ENCODE measurements around the gene EARS2. TPM values are rescaled to one million over a fixed set of nuclear protein-coding genes. Genes with fewer than 3 reads are reported as not detected.
"Not testable (repeated sequence)": the region's sequence is repeated elsewhere in the genome, so short reads cannot be mapped to it uniquely, and the experiment has no call there.

The EARS2 gene
- polyA plus RNA-seq, 1 donor from 2014 or later, result 22.2 TPM

DNA sequence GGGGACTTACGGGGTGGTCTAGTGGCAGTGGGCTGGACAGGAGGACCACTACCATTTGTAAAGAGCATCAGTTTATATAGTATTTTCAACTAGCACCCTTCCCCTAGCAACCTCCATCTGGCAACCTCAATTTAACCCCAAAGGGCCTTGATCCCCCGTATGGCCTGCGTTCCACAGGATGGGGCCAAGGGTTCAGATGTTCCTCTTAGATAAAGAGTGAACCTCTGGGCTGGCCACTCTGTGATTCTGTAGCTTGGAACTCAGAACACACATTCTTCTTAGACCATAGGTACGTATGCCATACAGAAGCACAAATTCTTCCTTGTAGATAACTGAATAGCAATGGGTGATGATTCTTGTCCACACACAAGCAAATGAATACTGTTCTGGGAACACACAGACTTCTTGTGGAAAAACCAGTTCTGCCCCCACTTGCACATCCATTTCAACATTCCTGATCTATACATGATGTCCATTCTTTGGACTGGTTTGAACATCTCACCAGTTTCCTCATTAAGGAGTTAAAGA is 44.9 kb downstream of the EARS2 start:
- Histone ChIP-seq H4K20me1 (ENCODE audit: insufficient read depth) (no peaks in the 10 kb centered on the region), H3K27ac (ENCODE audit: low read length) (no peak overlapping the region), H3F3A (ENCODE audit: insufficient read depth, low read length, poor library complexity, severe bottlenecking) (peaks cover 3% of the 10 kb centered on the region), H3K79me2 (replicated peaks; ENCODE audit: insufficient read depth, low read length) (peaks cover 21% of the 10 kb centered on the region), H2AFZ (ENCODE audit: low read depth, low read length) (no peak overlapping the region), H3K4me2 (ENCODE audit: low read length) (no peak overlapping the region), H3K4me3 (ENCODE audit: low read length) (no peak overlapping the region), H3K27me3 (ENCODE audit: insufficient read depth, low read depth, low read length) (no peaks in the 10 kb centered on the region), H3K9me3 (ENCODE audit: low read length) (no peaks in the 10 kb centered on the region), H3K9ac (ENCODE audit: low read length) (no peak overlapping the region), H3K36me3 (ENCODE audit: insufficient read depth, low read length) (no peaks in the 10 kb centered on the region), H3K9me2 (ENCODE audit: insufficient read depth, low read length) (no peaks in the 10 kb centered on the region)
- no peak for TF ChIP-seq MXI1 (conservative IDR thresholded peaks at IDR 0.05; ENCODE audit: poor library complexity, severe bottlenecking)
- no peak for TF ChIP-seq EZH2 (IDR thresholded peaks at IDR 0.05; ENCODE audit: borderline replicate concordance, insufficient read depth, low read length, poor library complexity, severe bottlenecking)
- TF ChIP-seq EP300 (conservative IDR thresholded peaks at IDR 0.05; ENCODE audit: poor library complexity, severe bottlenecking), result no peak
- TF ChIP-seq SMC3 (conservative IDR thresholded peaks at IDR 0.05; ENCODE audit: poor library complexity), result no peak
- TF ChIP-seq, protein P1, sequence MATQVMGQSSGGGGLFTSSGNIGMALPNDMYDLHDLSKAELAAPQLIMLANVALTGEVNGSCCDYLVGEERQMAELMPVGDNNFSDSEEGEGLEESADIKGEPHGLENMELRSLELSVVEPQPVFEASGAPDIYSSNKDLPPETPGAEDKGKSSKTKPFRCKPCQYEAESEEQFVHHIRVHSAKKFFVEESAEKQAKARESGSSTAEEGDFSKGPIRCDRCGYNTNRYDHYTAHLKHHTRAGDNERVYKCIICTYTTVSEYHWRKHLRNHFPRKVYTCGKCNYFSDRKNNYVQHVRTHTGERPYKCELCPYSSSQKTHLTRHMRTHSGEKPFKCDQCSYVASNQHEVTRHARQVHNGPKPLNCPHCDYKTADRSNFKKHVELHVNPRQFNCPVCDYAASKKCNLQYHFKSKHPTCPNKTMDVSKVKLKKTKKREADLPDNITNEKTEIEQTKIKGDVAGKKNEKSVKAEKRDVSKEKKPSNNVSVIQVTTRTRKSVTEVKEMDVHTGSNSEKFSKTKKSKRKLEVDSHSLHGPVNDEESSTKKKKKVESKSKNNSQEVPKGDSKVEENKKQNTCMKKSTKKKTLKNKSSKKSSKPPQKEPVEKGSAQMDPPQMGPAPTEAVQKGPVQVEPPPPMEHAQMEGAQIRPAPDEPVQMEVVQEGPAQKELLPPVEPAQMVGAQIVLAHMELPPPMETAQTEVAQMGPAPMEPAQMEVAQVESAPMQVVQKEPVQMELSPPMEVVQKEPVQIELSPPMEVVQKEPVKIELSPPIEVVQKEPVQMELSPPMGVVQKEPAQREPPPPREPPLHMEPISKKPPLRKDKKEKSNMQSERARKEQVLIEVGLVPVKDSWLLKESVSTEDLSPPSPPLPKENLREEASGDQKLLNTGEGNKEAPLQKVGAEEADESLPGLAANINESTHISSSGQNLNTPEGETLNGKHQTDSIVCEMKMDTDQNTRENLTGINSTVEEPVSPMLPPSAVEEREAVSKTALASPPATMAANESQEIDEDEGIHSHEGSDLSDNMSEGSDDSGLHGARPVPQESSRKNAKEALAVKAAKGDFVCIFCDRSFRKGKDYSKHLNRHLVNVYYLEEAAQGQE (IDR thresholded peaks at IDR 0.05; ENCODE audit: borderline replicate concordance), result no peak
- TF ChIP-seq, protein P2, sequence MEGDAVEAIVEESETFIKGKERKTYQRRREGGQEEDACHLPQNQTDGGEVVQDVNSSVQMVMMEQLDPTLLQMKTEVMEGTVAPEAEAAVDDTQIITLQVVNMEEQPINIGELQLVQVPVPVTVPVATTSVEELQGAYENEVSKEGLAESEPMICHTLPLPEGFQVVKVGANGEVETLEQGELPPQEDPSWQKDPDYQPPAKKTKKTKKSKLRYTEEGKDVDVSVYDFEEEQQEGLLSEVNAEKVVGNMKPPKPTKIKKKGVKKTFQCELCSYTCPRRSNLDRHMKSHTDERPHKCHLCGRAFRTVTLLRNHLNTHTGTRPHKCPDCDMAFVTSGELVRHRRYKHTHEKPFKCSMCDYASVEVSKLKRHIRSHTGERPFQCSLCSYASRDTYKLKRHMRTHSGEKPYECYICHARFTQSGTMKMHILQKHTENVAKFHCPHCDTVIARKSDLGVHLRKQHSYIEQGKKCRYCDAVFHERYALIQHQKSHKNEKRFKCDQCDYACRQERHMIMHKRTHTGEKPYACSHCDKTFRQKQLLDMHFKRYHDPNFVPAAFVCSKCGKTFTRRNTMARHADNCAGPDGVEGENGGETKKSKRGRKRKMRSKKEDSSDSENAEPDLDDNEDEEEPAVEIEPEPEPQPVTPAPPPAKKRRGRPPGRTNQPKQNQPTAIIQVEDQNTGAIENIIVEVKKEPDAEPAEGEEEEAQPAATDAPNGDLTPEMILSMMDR (IDR thresholded peaks at IDR 0.05; ENCODE audit: poor library complexity, severe bottlenecking), result no peak
- TF ChIP-seq RAD21 (conservative IDR thresholded peaks at IDR 0.05), result no peak
- no peak for TF ChIP-seq POLR2AphosphoS5 (IDR thresholded peaks at IDR 0.05)
- no peak for TF ChIP-seq TAF1 (IDR thresholded peaks at IDR 0.05; ENCODE audit: low read depth)

DNA sequence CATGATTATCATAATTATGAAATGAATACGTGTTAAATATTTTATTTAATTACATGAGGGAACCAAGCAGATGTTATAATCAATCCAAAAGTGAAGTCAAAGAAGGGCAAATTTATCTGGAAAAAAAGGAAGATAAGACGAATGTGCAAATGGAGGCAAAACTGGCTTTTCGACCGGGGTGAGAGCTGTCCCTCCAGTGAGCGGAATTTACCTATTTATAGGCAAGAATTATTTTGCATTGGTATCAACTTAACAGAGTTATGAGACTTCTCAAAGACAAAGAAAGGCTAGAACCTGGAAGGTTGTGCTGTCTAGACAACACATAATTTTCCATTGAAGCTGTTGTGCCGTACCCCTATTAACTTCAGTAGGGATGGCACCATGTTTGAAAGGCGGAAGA is 45.4 kb downstream of the EARS2 start:
- no peak for TF ChIP-seq EZH2 (IDR thresholded peaks at IDR 0.05; ENCODE audit: borderline replicate concordance, insufficient read depth, low read length, poor library complexity, severe bottlenecking)
- TF ChIP-seq, protein P1 (IDR thresholded peaks at IDR 0.05; ENCODE audit: borderline replicate concordance), result no peak
- H3K9me2 ChIP-seq (ENCODE audit: insufficient read depth, low read length), result no peaks in the 10 kb centered on the region

DNA sequence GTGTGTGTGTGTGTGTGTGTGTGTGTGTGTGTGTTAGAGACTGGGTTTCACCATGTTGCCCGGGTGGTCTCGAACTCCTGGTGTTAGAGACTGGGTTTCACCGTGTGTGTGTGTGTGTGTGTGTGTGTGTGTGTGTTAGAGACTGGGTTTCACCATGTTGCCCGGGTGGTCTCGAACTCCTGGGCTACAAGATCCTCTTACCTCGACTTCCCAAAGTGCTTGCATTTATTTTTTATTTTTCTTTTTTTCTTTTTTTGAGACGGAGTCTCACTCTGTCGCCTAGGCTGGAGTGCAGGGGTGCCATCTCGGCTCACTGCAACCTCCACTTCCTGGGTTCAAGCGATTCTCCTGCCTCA is 46.3 kb downstream of the EARS2 start:
- not testable (repeated sequence) for H3K4me2 ChIP-seq (ENCODE audit: low read length); H3F3A ChIP-seq (ENCODE audit: insufficient read depth, low read length, poor library complexity, severe bottlenecking); H3K9me2 ChIP-seq (ENCODE audit: insufficient read depth, low read length); H3K9me3 ChIP-seq (ENCODE audit: low read length); H4K20me1 ChIP-seq (ENCODE audit: insufficient read depth); H2AFZ ChIP-seq (ENCODE audit: low read depth, low read length); H3K27me3 ChIP-seq (ENCODE audit: insufficient read depth, low read depth, low read length); H3K36me3 ChIP-seq (ENCODE audit: insufficient read depth, low read length)
- Histone ChIP-seq H3K4me3 (ENCODE audit: low read length) (peak overlapping the region; percentile 79), H3K9ac (ENCODE audit: low read length) (peak overlapping the region; percentile 75), H3K79me2 (replicated peaks; ENCODE audit: insufficient read depth, low read length) (peaks cover 32% of the 10 kb centered on the region), H3K27ac (ENCODE audit: low read length) (peak overlapping the region; percentile 50)

More for the DNA sequence above, 45.4 kb downstream of the EARS2 start:
- Histone ChIP-seq H4K20me1 (ENCODE audit: insufficient read depth) (no peaks in the 10 kb centered on the region), H3K4me2 (ENCODE audit: low read length) (no peak overlapping the region), H3K27ac (ENCODE audit: low read length) (no peak overlapping the region), H3K27me3 (ENCODE audit: insufficient read depth, low read depth, low read length) (no peaks in the 10 kb centered on the region), H3F3A (ENCODE audit: insufficient read depth, low read length, poor library complexity, severe bottlenecking) (peaks cover 3% of the 10 kb centered on the region), H3K36me3 (ENCODE audit: insufficient read depth, low read length) (no peaks in the 10 kb centered on the region), H3K4me3 (ENCODE audit: low read length) (no peak overlapping the region), H3K9ac (ENCODE audit: low read length) (no peak overlapping the region), H2AFZ (ENCODE audit: low read depth, low read length) (no peak overlapping the region), H3K9me3 (ENCODE audit: low read length) (no peaks in the 10 kb centered on the region), H3K79me2 (replicated peaks; ENCODE audit: insufficient read depth, low read length) (peaks cover 26% of the 10 kb centered on the region)
